ENCODE results near the gene CEACAM7.

CEACAM7 gene

DNA sequence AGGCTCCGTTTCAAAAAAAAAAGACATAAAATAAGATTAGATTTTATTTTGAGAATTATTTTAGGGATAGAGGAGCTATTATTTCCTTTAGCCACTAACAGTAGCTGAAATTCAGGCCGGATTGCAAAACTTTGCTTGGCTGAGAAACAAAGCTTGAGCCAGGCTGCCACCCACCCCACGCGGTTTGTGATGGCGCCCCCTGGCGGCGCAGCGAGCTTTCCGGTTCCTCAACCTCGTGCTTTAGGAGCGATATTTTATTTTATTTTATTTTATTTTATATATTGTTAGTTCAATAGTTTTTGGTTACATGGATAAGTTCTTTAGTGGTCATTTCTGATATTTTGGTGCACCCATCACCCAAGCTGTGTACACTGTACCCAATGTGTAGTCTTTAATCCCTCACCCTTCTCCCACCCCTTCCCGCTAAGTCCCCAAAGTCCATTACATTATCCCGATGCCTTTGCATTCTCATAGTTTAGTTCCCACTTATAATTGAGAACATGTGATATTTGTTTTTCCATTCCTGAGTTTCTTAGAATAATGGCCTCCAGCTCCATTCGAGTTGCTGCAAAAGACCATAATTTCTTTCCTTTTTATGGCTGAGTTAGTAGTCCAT is 41.4 kb downstream of the CEACAM7 start:
- no peak for DNase-seq

DNA sequence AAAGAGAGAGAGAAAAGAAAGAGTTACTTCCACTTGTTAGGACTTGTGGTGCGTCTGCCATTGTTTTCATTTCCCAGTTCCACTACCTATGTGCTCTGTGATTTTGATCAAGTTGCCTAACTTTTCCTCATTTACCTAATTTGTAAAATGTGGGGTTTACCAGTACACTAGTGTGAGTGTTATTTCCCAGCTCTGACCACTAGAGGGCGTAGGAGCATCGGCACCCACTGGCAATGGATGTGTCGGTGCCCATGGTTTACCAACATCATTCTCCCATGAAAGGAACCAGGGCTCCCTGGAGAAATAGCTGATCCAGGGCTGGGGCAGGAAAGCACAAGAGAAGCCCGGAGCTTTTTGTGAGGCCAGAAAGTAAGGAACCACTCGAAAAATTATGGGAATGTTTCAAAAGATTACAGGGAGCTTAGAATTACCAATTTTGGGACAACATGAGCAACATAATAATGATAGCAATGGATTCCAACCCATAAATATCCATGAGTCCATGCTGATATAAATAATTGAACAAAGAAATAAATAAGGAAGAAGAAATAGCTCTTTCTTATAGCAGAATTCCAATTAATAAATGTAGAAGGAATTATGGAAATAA is 46.1 kb downstream of the CEACAM7 start:
- DNase-seq: peak; percentile 47

DNA sequence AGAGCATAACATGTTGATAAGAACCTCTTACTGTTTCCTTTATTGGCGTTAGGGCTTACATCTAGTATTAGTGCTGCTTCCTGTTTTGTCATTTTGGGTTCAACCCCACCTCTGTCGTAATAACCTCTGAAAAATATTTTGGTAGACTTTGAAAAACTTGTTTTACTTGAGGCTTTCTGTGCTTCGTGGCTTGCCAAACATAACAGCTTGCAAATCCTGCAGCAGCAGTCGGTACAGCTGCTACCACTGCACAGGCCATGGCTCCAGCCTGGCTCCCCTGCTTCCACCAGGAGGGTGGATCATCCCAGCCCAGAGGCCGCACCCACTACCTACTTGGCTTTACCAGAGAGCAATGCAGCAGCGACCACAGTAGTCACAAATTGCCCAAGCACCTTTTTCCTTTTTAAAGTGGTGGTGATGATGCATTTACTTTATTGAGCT is 49.4 kb downstream of the CEACAM7 start:
- no peak for DNase-seq

DNA sequence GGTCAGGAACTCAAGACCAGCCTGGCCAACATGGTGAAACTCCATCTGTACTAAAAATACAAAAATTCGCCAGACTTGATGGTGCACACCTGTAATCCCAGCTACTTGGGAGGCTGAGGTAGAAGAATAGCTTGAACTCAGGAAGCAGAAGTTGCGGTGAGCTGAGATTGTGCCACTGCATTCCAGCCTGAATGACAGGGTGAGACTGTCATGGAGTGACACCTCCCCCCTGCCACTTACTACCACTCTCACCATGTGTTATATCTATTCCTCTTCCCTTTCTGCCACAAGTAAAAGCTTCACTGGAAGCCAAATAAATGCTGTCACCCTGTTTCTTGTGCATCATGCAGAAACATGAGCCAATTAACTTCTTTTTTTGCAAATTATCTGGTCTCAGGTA is 50.6 kb downstream of the CEACAM7 start:
- no peak for DNase-seq

DNA sequence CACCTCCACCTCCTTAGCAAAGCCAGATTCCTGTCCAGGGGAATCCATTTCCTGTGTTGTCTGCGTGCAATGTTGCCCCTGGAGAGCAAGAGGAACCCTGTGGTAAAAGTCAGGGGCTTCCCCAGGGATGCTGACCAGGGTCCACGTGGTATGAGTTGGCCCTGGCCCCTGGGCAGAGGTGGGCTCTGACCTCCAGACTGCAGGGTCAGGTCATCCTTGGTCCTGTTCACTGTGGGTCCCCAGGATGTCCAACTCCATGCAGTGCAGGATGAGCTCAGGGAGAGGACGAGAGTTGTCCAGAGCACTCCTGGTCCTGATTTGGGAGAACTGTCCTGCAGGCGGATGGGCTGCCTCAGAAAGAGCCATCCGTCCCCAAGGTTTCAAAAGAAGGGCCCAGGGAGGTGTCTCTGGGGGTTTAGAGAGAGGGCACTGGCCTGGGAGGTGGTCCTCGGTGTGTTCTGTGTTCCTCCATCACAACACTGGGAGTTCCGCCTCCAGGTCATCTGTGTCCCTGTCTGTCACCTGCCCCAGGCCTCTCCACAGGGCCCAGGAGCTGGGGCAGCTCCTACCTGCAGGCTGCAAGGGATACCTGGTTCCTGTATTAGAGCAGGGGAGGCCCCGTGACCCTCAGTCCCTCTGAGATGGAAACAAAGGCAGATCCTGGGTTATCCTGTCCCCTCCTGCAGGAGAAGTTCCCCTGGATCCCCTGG is 59.9 kb downstream of the CEACAM7 start:
- DNase-seq: no peak

DNA sequence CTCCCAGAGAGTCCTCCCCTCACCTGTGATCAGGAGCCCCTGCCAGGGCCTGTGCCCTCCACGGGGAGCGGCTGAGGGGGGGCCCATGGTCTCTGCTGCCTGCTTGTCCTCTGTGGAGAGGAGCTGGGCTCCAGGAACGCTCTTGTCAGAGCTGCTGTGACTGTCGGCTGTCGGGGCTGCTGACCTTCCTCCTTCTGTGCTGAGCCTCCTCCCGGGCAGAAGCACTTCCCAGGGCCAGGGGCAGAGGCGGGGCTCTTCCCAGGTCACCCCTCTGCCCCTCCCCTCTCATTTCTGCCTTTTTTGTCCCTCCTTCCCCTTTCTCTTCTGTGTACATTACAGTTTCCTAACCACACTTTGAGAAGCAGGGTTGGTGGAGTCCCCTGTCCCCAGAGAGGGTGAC is 61.2 kb downstream of the CEACAM7 start, which contains the start of gene CEACAM4:
TSS of gene CEACAM4 (minus strand) at position 198 of the 400 bp plus-strand sequence. CDS start at position 87, 111 bp downstream.
- no peak for DNase-seq

DNA sequence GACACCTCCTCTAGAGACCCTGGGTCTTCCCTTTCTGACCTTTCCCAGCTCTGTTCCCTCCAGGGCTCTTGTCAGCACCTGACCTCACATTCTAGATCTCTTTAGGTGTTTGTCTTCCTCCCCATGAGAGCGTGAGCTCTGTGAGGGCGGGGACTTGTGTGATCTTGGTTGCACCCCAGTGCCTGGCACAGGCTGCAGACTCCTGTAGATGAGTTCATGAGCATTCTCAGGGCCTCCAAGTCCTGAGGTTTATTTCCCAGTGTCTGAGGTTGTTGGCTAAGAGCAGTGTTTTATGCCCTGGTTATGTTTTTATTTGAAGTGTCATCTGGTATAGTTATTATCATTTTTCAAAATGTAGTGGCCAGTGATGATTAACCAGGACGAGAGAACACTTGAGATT is 61.8 kb downstream of the CEACAM7 start:
- DNase-seq: no peak

DNA sequence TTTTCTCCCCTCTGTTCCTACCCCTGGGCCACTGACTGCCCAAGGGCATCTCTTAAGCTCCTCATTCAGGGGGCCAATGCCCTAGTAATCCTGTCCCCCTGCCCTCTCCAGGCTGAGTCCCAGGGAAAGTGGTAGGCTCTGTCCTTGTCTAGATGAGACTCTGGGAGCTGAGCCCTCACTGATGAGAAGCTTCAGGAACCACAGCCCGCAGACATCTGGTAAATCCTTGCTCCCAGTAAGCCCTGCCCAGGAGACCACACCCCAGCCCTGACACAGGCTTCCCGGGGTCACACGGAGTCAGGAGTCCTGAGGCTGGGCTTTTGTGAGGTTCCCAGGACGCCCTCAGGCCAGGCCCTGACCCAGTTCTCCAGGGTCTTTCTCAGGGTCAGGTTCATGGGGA is 63.1 kb downstream of the CEACAM7 start:
- no peak for DNase-seq

- no peak for DNase-seq
Observed at GRCh38 chr19:41624515-41624914, 63.6 kb downstream of the CEACAM7 start.

- DNase-seq: no peak
Observed at GRCh38 chr19:41623360-41623759, 64.7 kb downstream of the CEACAM7 start.

Measured in SHP77 (cell line).